Osteoblast (primary cell): Measurements from ENCODE around the gene HTR1E. TPM values are rescaled to one million over a fixed set of nuclear protein-coding genes. Genes with fewer than 3 reads are reported as not detected.
"Not testable (repeated sequence)": the region's sequence is repeated elsewhere in the genome, so short reads cannot be mapped to it uniquely, and the experiment has no call there.

ENCODE experiments used
- DNase-seq: peaks from one replicate; pipeline ENCODE4 v3.0.0; 2011; ENCODE audit warnings: low spot score, mixed read lengths; ENCODE audit not compliant: insufficient read length; ENCODE audit errors: missing footprints
- H2AFZ ChIP-seq: 2 replicates; pipeline ENCODE4 v1.6.0; 2011; ENCODE audit warnings: mild to moderate bottlenecking, low read length
- H3K27ac ChIP-seq: 2 replicates; pipeline ENCODE4 v1.5.1; 2011; ENCODE audit warnings: mild to moderate bottlenecking, low read depth, low read length, moderate library complexity
- H3K27me3 ChIP-seq: 2 replicates; pipeline ENCODE4 v1.6.0; 2012; ENCODE audit warnings: mild to moderate bottlenecking, control low read depth, inconsistent platforms, low read length, moderate library complexity; ENCODE audit not compliant: insufficient read depth
- H3K36me3 ChIP-seq: 2 replicates; pipeline ENCODE4 v1.5.1; 2011; ENCODE audit warnings: mild to moderate bottlenecking, low read length, control low read depth, moderate library complexity; ENCODE audit not compliant: insufficient read depth
- H3K4me1 ChIP-seq: 2 replicates; pipeline ENCODE4 v1.5.1; 2011; ENCODE audit warnings: mild to moderate bottlenecking, low read length, control low read depth, moderate library complexity; ENCODE audit not compliant: insufficient read depth
- H3K4me2 ChIP-seq: 2 replicates; pipeline ENCODE4 v1.6.0; 2011; ENCODE audit warnings: mild to moderate bottlenecking, low read length; ENCODE audit not compliant: insufficient read depth
- H3K4me3 ChIP-seq: fragments of 200-600 bp; sonication (generic); 3 replicates; pipeline ENCODE4 v1.5.1; 2012; ENCODE audit warnings: mild to moderate bottlenecking, low read length, inconsistent platforms; ENCODE audit not compliant: insufficient read depth
- H3K79me2 ChIP-seq: 2 replicates; pipeline ENCODE4 v1.6.0; 2012; ENCODE audit warnings: mild to moderate bottlenecking, low read length, control low read depth, inconsistent platforms; ENCODE audit not compliant: insufficient read depth
- H3K9me3 ChIP-seq: 2 replicates; pipeline ENCODE4 v1.5.1; 2011; ENCODE audit warnings: low read depth, low read length, control low read depth
- H4K20me1 ChIP-seq: 2 replicates; pipeline ENCODE4 v1.6.0; 2012; ENCODE audit warnings: mild to moderate bottlenecking, low read length, control low read depth; ENCODE audit not compliant: insufficient read depth
- CTCF ChIP-seq: IDR thresholded peaks from 2 replicates; pipeline ENCODE4 v1.5.1; 2011; ENCODE audit warnings: mild to moderate bottlenecking, low read depth, low read length, moderate library complexity; ENCODE audit errors: extremely low read depth
- total RNA-seq: library from RNA; depleted of rRNA; stranded (reverse); fragments of >200 nt; gene quantifications from 2 replicates; pipeline ENCODE4 v1.2.3, GENCODE V29; 2012

The HTR1E gene
- total RNA-seq, 1 donor = not detected

GRCh38 chr6:86973088-86973487, 35.8 kb downstream of the HTR1E start:
- H4K20me1 ChIP-seq = no peaks in the 10 kb centered on the region
- DNase-seq = no peak
- no peak overlapping the region for H3K4me3 ChIP-seq
- no peaks in the 10 kb centered on the region for H3K79me2 ChIP-seq
- no peaks in the 10 kb centered on the region for H3K4me1 ChIP-seq
- no peaks in the 10 kb centered on the region for H3K27me3 ChIP-seq
- no peaks in the 10 kb centered on the region for H3K9me3 ChIP-seq
- H3K4me2 ChIP-seq = no peak overlapping the region
- H3K27ac ChIP-seq = no peak overlapping the region
- H3K36me3 ChIP-seq = no peaks in the 10 kb centered on the region
- no peak for TF ChIP-seq CTCF
- H2AFZ ChIP-seq = no peak overlapping the region

- no peak overlapping the region for H2AFZ ChIP-seq
- no peaks in the 10 kb centered on the region for H3K4me1 ChIP-seq
- no peak for TF ChIP-seq CTCF
These were observed 40.9 kb downstream of the HTR1E start for GRCh38 chr6:86978251-86978650.

GRCh38 chr6:87001494-87001893, 64.2 kb downstream of the HTR1E start:
- no peaks in the 10 kb centered on the region for H4K20me1 ChIP-seq
- H2AFZ ChIP-seq = no peak overlapping the region
- H3K27me3 ChIP-seq = no peaks in the 10 kb centered on the region
- no peak for TF ChIP-seq CTCF
- H3K9me3 ChIP-seq = no peaks in the 10 kb centered on the region
- H3K4me1 ChIP-seq = no peaks in the 10 kb centered on the region
- no peak for DNase-seq
- no peak overlapping the region for H3K4me3 ChIP-seq
- H3K79me2 ChIP-seq = no peaks in the 10 kb centered on the region
- H3K27ac ChIP-seq = no peak overlapping the region
- no peaks in the 10 kb centered on the region for H3K36me3 ChIP-seq
- no peak overlapping the region for H3K4me2 ChIP-seq

More at GRCh38 chr6:86978251-86978650, 40.9 kb downstream of the HTR1E start:
- Histone ChIP-seq H3K4me2 (no peak overlapping the region), H3K27me3 (no peaks in the 10 kb centered on the region), H3K36me3 (no peaks in the 10 kb centered on the region), H4K20me1 (no peaks in the 10 kb centered on the region), H3K9me3 (no peaks in the 10 kb centered on the region), H3K4me3 (no peak overlapping the region), H3K79me2 (no peaks in the 10 kb centered on the region), H3K27ac (no peak overlapping the region)
- no peak for DNase-seq

- H3K27me3 ChIP-seq, H3K4me2 ChIP-seq, H3K9me3 ChIP-seq, H4K20me1 ChIP-seq, H3K36me3 ChIP-seq, H3K4me3 ChIP-seq, H3K27ac ChIP-seq, H3K4me1 ChIP-seq, H2AFZ ChIP-seq, DNase-seq, H3K79me2 ChIP-seq: not testable (repeated sequence)
These were observed 65.1 kb downstream of the HTR1E start for GRCh38 chr6:87002391-87002790.

- H3K27ac ChIP-seq, H2AFZ ChIP-seq, DNase-seq, H3K27me3 ChIP-seq, H3K4me3 ChIP-seq, H3K4me1 ChIP-seq, H3K9me3 ChIP-seq, H3K4me2 ChIP-seq, H4K20me1 ChIP-seq, H3K79me2 ChIP-seq, H3K36me3 ChIP-seq: not testable (repeated sequence)
These were observed 69.2 kb downstream of the HTR1E start for GRCh38 chr6:87006541-87006940.

- not testable (repeated sequence) for H3K4me3 ChIP-seq
These were observed 72.3 kb downstream of the HTR1E start for GRCh38 chr6:87009581-87009980.

More at GRCh38 chr6:87009581-87009980, 72.3 kb downstream of the HTR1E start:
- H3K4me2 ChIP-seq, H2AFZ ChIP-seq, H3K9me3 ChIP-seq, H3K4me1 ChIP-seq, H3K79me2 ChIP-seq, H3K36me3 ChIP-seq, DNase-seq, H3K27me3 ChIP-seq, H4K20me1 ChIP-seq, H3K27ac ChIP-seq: not testable (repeated sequence)
